Colonic mucosa (tissue), 4 donors: ENCODE measurements around the gene PAH. TPM values are rescaled to one million over a fixed set of nuclear protein-coding genes. Genes with fewer than 3 reads are reported as not detected.
A peak's percentile ranks its signal among the peaks of the same experiment; 100 is the strongest.

Experiments
- DNase-seq: peaks from one replicate; pipeline ENCODE4 v3.0.0-alpha.2; 2020
- H3K27ac ChIP-seq: fragments of 200-600 bp; one replicate; pipeline ENCODE4 v1.8.0; 2021
- H3K27me3 ChIP-seq: fragments of 200-600 bp; one replicate; pipeline ENCODE4 v1.8.0; 2021
- H3K36me3 ChIP-seq: fragments of 200-600 bp; one replicate; pipeline ENCODE4 v1.8.0; 2021
- H3K4me1 ChIP-seq: fragments of 200-600 bp; one replicate; pipeline ENCODE4 v1.8.0; 2021; ENCODE audit warnings: mild to moderate bottlenecking
- H3K4me3 ChIP-seq: fragments of 200-600 bp; one replicate; pipeline ENCODE4 v1.8.0; 2021
- H3K9ac ChIP-seq, 2 donors: one replicate each; pipeline ENCODE4 v1.7.0; 2013; ENCODE audit warnings: control low read depth in 2 of 2, low read depth in 2 of 2, low read length in 2 of 2
- H3K9me3 ChIP-seq: fragments of 200-600 bp; one replicate; pipeline ENCODE4 v1.8.0; 2021
- CTCF ChIP-seq: fragments of 200-600 bp; IDR thresholded peaks from one replicate; pipeline ENCODE4 v1.8.0; 2022; ENCODE audit warnings: antibody characterized with exemption, mild to moderate bottlenecking
- intact Hi-C: fragments of 100-400 bp; cut with DNase I; formaldehyde crosslinking; loops from one replicate; pipeline ENCODE4 v1.14.1; 2022
- total RNA-seq, 2 donors: library from RNA; stranded (reverse); fragmentation: NEBNext Ultra II Directional in 1 of 2; extraction: Animal tissue kit (Norgen Biotek cat#: 25700) in 1 of 2; gene quantifications; one replicate each; pipeline ENCODE4 v1.2.1, GENCODE V29; 2021
- donor health status: healthy.
- donor health status: DM: no; HTN: no; CAD: no.
- donor health status: DM: no; HTN: no; CAD: no.

The PAH gene
- total RNA-seq, 2 donors from 2014 or later = 0.11 to 1.3 TPM

- no peak overlapping the region for H3K27ac ChIP-seq
- no peaks in the 10 kb centered on the region for H3K4me1 ChIP-seq
- no peaks in the 10 kb centered on the region for H3K9me3 ChIP-seq
- H3K4me3 ChIP-seq = no peak overlapping the region
- no peak for DNase-seq
- no peak for TF ChIP-seq CTCF
- no peak overlapping the region for H3K9ac ChIP-seq
- no peaks in the 10 kb centered on the region for H3K27me3 ChIP-seq
- no peaks in the 10 kb centered on the region for H3K36me3 ChIP-seq
- intact Hi-C loops = no loop called here
Measured at GRCh38 chr12:102824218-102824835, 92.7 kb downstream of the PAH start.

- Histone ChIP-seq H3K27me3 (no peaks in the 10 kb centered on the region), H3K27ac (no peak overlapping the region), H3K9me3 (no peaks in the 10 kb centered on the region), H3K4me3 (no peak overlapping the region), H3K4me1 (no peaks in the 10 kb centered on the region), H3K36me3 (no peaks in the 10 kb centered on the region), H3K9ac (no peak overlapping the region)
- no peak for TF ChIP-seq CTCF
- no peak for DNase-seq
- intact Hi-C loops = no loop called here
Measured at GRCh38 chr12:102821149-102821548, 95.9 kb downstream of the PAH start.

GRCh38 chr12:102816816-102817434 lies 100.1 kb downstream of the PAH start:
- Histone ChIP-seq H3K9ac (no peak overlapping the region), H3K27ac (no peak overlapping the region), H3K4me3 (no peak overlapping the region), H3K36me3 (no peaks in the 10 kb centered on the region), H3K9me3 (no peaks in the 10 kb centered on the region), H3K4me1 (no peaks in the 10 kb centered on the region), H3K27me3 (no peaks in the 10 kb centered on the region)
- TF ChIP-seq CTCF = peak; percentile 25
- DNase-seq = no peak
- intact Hi-C loops = no loop called here

- intact Hi-C loops = no loop called here
- no peak for TF ChIP-seq CTCF
- Histone ChIP-seq H3K4me1 (no peaks in the 10 kb centered on the region), H3K9me3 (no peaks in the 10 kb centered on the region), H3K27ac (no peak overlapping the region), H3K27me3 (no peaks in the 10 kb centered on the region), H3K36me3 (no peaks in the 10 kb centered on the region), H3K4me3 (no peak overlapping the region), H3K9ac (no peak overlapping the region)
- no peak for DNase-seq
Measured at GRCh38 chr12:102814691-102815367, 102.2 kb downstream of the PAH start.

GRCh38 chr12:102812344-102812743 lies 104.7 kb downstream of the PAH start:
- no peak for DNase-seq
- Histone ChIP-seq H3K9me3 (no peaks in the 10 kb centered on the region), H3K4me1 (no peaks in the 10 kb centered on the region), H3K27me3 (no peaks in the 10 kb centered on the region), H3K27ac (no peak overlapping the region), H3K4me3 (no peak overlapping the region), H3K9ac (no peak overlapping the region), H3K36me3 (no peaks in the 10 kb centered on the region)
- intact Hi-C loops = no loop called here
- TF ChIP-seq CTCF = no peak
